Gastrocnemius medialis (tissue), 4 donors: Measurements from ENCODE around the gene ZKSCAN3. TPM values are rescaled to one million over a fixed set of nuclear protein-coding genes. Genes with fewer than 3 reads are reported as not detected.

Source experiments
- ATAC-seq, 2 donors: fragments of 150-250 bp; one replicate each; pipeline ENCODE4 v1.9.1; 2016
- DNase-seq, 2 donors: peaks; one replicate each; pipeline ENCODE4 v3.0.0-alpha.2; 2019
- H3K27ac ChIP-seq, 4 donors: fragments of 200-600 bp; sonication (generic); 1 replicate in 1 of 4; 2 replicates in 3 of 4; pipeline ENCODE4 v1.5.1; 2016 to 2018; ENCODE audit warnings: mild to moderate bottlenecking in 2 of 4, moderate library complexity in 1 of 4
- H3K27me3 ChIP-seq, 3 donors: fragments of 200-600 bp; sonication (generic) in 2 of 3; 1 replicate in 1 of 3; 2 replicates in 2 of 3; pipeline versions ENCODE4 v1.5.1 to v1.6.0; 2016 to 2019; ENCODE audit warnings: mild to moderate bottlenecking in 1 of 3, moderate library complexity in 1 of 3
- H3K36me3 ChIP-seq, 2 donors: fragments of 200-600 bp; sonication (generic) in 1 of 2; one replicate each; pipeline ENCODE4 v1.5.1; 2017 to 2018
- H3K4me1 ChIP-seq, 2 donors: fragments of 200-600 bp; sonication (generic) in 1 of 2; one replicate each; pipeline ENCODE4 v1.5.1; 2016 to 2017; ENCODE audit warnings: mild to moderate bottlenecking in 2 of 2
- H3K4me3 ChIP-seq, 4 donors: fragments of 200-600 bp; sonication (generic) in 3 of 4; 1 replicate in 1 of 4; 2 replicates in 3 of 4; pipeline ENCODE4 v1.5.1; 2016 to 2019; ENCODE audit warnings: mild to moderate bottlenecking in 2 of 4
- H3K9me3 ChIP-seq, 3 donors: fragments of 200-600 bp; sonication (generic) in 2 of 3; 1 replicate in 1 of 3; 2 replicates in 2 of 3; pipeline ENCODE4 v1.5.1; 2016 to 2019
- POLR2A ChIP-seq, 2 donors: fragments of 450-650 bp; IDR thresholded peaks; one replicate each; pipeline ENCODE4 v1.6.1; 2017; ENCODE audit warnings: antibody characterized with exemption in 2 of 2, mild to moderate bottlenecking in 2 of 2, moderate library complexity in 2 of 2
- in situ Hi-C, 4 donors: fragments of 200-750 bp; cut with MboI; loops; one replicate each; pipeline versions ENCODE4 v1.15.0 to v1.8.0; 2017; ENCODE audit warnings: low sequenced_read_pairs in 4 of 4
- intact Hi-C: fragments of 100-400 bp; cut with DNase I; formaldehyde crosslinking; loops from one replicate; pipeline ENCODE4 v1.15.1; 2023; ENCODE audit warnings: low total_unique reads
- total RNA-seq, 4 donors: library from RNA; depleted of rRNA; stranded (reverse); fragments of >200 nt; gene quantifications; one replicate each; pipeline versions ENCODE4 v1.1.0 to v1.2.3, GENCODE V29; 2016
- TF ChIP-seq, protein P1 (sequence below), 5 experiments: fragments of 450-650 bp in 3 of 5; fragments of 200-600 bp in 2 of 5; sonication (generic) in 2 of 5; IDR thresholded peaks in 4 of 5; conservative IDR thresholded peaks in 1 of 5; 1 replicate in 4 of 5; 2 replicates in 1 of 5; pipeline ENCODE4 v1.5.1; 2016 to 2019; ENCODE audit warnings: antibody characterized with exemption in 5 of 5, mild to moderate bottlenecking in 3 of 5, moderate library complexity in 3 of 5

ZKSCAN3 gene
- total RNA-seq, 4 donors from 2014 or later, result 1.5 to 4.5 (median 2.4) TPM

DNA sequence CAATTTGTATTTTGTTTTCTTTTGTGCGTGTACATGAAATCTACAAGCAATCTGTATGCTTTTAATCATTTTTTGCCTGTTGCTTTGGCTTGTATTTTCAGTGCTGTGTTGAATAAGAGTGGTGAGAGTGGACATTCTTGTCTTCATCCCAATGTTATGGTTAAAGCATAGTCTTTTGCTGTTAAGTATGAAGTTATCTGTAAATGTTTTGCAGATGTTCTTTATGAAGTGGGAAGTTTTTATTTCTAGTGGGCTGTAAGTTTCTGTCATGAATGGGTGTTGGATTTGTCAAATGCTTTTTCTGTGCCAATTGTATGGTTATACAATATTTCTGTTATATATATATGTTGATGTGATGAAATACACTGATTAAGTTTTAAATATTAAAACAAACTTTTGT lies 24.2 kb downstream of the ZKSCAN3 start:
- H3K4me3 ChIP-seq, result no peak overlapping the region
- peaks cover 0 to 6% of the 10 kb centered on the region in 2 donors for H3K36me3 ChIP-seq
- H3K9me3 ChIP-seq, result no peaks in the 10 kb centered on the region
- ATAC-seq (no peak), DNase-seq (no peak)
- in situ Hi-C loops, result loop anchor here in 1 of 4 donors (25.0 kb wide), 1 partner anchor 1212 kb away; no protein-coding TSS in a partner anchor
- no peaks in the 10 kb centered on the region for H3K27me3 ChIP-seq
- TF ChIP-seq, protein P1, sequence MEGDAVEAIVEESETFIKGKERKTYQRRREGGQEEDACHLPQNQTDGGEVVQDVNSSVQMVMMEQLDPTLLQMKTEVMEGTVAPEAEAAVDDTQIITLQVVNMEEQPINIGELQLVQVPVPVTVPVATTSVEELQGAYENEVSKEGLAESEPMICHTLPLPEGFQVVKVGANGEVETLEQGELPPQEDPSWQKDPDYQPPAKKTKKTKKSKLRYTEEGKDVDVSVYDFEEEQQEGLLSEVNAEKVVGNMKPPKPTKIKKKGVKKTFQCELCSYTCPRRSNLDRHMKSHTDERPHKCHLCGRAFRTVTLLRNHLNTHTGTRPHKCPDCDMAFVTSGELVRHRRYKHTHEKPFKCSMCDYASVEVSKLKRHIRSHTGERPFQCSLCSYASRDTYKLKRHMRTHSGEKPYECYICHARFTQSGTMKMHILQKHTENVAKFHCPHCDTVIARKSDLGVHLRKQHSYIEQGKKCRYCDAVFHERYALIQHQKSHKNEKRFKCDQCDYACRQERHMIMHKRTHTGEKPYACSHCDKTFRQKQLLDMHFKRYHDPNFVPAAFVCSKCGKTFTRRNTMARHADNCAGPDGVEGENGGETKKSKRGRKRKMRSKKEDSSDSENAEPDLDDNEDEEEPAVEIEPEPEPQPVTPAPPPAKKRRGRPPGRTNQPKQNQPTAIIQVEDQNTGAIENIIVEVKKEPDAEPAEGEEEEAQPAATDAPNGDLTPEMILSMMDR (IDR thresholded peaks at IDR 0.05 in 4 of 5, conservative IDR thresholded peaks at IDR 0.05 in 1 of 5), result no peak
- TF ChIP-seq POLR2A (IDR thresholded peaks at IDR 0.05), result no peak
- no peak overlapping the region for H3K27ac ChIP-seq
- intact Hi-C loops, result no loop called here
- H3K4me1 ChIP-seq, result no peaks in the 10 kb centered on the region

GRCh38 chr6:28377879-28378278 lies 28.1 kb downstream of the ZKSCAN3 start:
- peaks cover 0 to 7% of the 10 kb centered on the region in 2 donors for H3K36me3 ChIP-seq
- in situ Hi-C loops, result no loop called here
- H3K27ac ChIP-seq, result no peak overlapping the region
- intact Hi-C loops, result no loop called here
- TF ChIP-seq, protein P1 (IDR thresholded peaks at IDR 0.05 in 4 of 5, conservative IDR thresholded peaks at IDR 0.05 in 1 of 5), result no peak
- no peak for TF ChIP-seq POLR2A (IDR thresholded peaks at IDR 0.05)
- no peaks in the 10 kb centered on the region for H3K27me3 ChIP-seq
- no peaks in the 10 kb centered on the region for H3K9me3 ChIP-seq
- H3K4me3 ChIP-seq, result no peak overlapping the region
- ATAC-seq (no peak), DNase-seq (no peak)
- no peaks in the 10 kb centered on the region for H3K4me1 ChIP-seq

DNA sequence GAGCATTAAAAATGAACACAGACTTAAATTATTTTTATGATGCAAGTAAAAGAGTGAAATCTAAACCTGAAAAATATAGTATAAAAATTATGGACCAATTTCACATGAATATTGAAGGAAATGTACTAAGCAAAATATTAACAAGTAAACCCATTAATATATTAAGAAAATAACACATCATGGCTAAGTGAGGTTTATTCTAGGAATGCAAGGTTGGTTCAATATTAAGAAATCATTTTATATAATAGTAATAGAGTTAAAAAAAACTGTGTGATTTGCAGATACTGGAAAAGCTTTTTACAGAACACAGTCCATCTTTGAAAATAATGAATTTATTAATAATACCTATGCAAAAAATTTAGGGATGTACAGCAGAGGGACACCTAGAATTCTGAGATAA lies 28.9 kb downstream of the ZKSCAN3 start:
- H3K36me3 ChIP-seq, result peaks cover 0 to 7% of the 10 kb centered on the region in 2 donors
- H3K4me1 ChIP-seq, result no peaks in the 10 kb centered on the region
- intact Hi-C loops, result no loop called here
- no peaks in the 10 kb centered on the region for H3K9me3 ChIP-seq
- DNase-seq (no peak), ATAC-seq (no peak)
- H3K27ac ChIP-seq, result no peak overlapping the region
- H3K27me3 ChIP-seq, result peaks cover 0 to 3% (median 0%) of the 10 kb centered on the region in 3 donors
- TF ChIP-seq POLR2A (IDR thresholded peaks at IDR 0.05), result no peak
- TF ChIP-seq, protein P1 (IDR thresholded peaks at IDR 0.05 in 4 of 5, conservative IDR thresholded peaks at IDR 0.05 in 1 of 5), result no peak
- in situ Hi-C loops, result no loop called here
- no peak overlapping the region for H3K4me3 ChIP-seq

GRCh38 chr6:28380381-28380780 lies 30.6 kb downstream of the ZKSCAN3 start:
- peaks cover 0 to 7% of the 10 kb centered on the region in 2 donors for H3K36me3 ChIP-seq
- no peaks in the 10 kb centered on the region for H3K4me1 ChIP-seq

DNA sequence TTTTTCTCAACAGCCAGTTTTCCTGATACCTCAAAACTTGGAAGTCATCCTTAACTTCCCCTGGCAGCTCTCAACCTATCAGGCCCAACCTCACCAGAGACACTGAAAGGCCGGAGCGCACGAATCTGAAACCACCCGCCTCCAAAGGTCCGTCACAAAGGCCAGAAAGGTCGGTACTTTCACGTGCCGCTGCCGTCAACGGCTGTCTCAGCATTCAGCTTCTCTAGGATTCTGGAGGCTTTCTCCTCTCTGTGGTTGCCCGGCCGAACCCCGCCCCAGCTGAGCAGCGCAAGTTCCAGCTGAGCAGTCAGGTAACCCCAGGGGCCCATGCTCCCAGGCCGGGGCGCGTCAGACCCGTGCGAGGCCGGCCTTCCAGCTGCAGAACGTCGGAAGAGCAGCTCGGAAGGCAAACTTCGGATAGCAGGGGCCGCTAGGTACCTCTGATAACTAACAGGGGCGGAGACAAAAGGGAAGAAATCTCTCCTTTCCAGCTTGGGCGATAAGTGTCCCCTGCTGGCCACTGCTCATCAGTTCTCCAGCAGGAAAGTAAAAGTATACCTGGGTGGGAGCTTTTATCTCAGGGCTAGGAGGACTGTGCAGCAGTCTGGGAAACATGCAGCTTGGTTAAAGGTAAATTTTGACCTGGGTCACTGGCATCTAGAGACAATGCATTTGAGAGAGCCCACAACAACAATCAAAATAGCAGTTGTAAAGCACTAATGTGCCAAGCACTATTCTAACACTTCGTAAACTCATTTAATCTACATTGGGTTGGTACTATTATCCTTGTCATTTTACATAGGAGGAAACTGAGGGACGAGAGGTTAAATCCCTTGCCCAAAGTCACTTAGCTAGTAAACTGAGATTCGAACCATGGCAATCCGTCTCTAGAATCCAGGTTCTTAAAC lies 33.7 kb downstream of the ZKSCAN3 start:
- Histone ChIP-seq H3K9me3 (no peaks in the 10 kb centered on the region), H3K4me1 (no peaks in the 10 kb centered on the region), H3K27ac (peak overlapping the region; percentile 51 to 76 (median 63)), H3K4me3 (peak overlapping the region; percentile 38 to 62 (median 55)), H3K36me3 (peaks cover 0 to 7% of the 10 kb centered on the region in 2 donors), H3K27me3 (peaks cover 0 to 3% (median 0%) of the 10 kb centered on the region in 3 donors)
- peak in 1 of 2 donors; percentile 16 for TF ChIP-seq POLR2A (IDR thresholded peaks at IDR 0.05)
- TF ChIP-seq, protein P1 (IDR thresholded peaks at IDR 0.05 in 4 of 5, conservative IDR thresholded peaks at IDR 0.05 in 1 of 5), result no peak
- ATAC-seq, result peak; percentile 90 to 96
- peak; percentile 69 to 72 for DNase-seq
- in situ Hi-C loops (no loop called here), intact Hi-C loops (no loop called here)

More at GRCh38 chr6:28380381-28380780, 30.6 kb downstream of the ZKSCAN3 start:
- no peak for ATAC-seq
- H3K9me3 ChIP-seq, result no peaks in the 10 kb centered on the region
- H3K4me3 ChIP-seq, result no peak overlapping the region
- H3K27ac ChIP-seq, result no peak overlapping the region
- DNase-seq, result no peak
- in situ Hi-C loops (no loop called here), intact Hi-C loops (no loop called here)
- H3K27me3 ChIP-seq, result peaks cover 0 to 3% (median 0%) of the 10 kb centered on the region in 3 donors
- TF ChIP-seq POLR2A (IDR thresholded peaks at IDR 0.05), result no peak
